Left lung (tissue), 10 donors: ENCODE measurements around the gene PRKAR1A. TPM values are rescaled to one million over a fixed set of nuclear protein-coding genes. Genes with fewer than 3 reads are reported as not detected.

ENCODE experiments used
- ATAC-seq: fragments of 200-7000 bp; cut with Tn5 transposase; one replicate; pipeline ENCODE4 v1.9.1; 2020; ENCODE audit warnings: moderate library complexity
- DNase-seq, 4 donors: peaks; one replicate each; pipeline ENCODE4 v3.0.0-alpha.2; 2013 to 2020
- H3K27ac ChIP-seq, 2 donors: fragments of 200-600 bp; sonication (generic) in 1 of 2; one replicate each; pipeline versions ENCODE4 v1.5.0 to v1.8.0; 2020 to 2021
- H3K27me3 ChIP-seq, 2 donors: fragments of 200-600 bp; sonication (generic) in 1 of 2; one replicate each; pipeline versions ENCODE4 v1.5.0 to v1.8.0; 2020 to 2021
- H3K36me3 ChIP-seq, 2 donors: fragments of 200-600 bp; sonication (generic) in 1 of 2; one replicate each; pipeline versions ENCODE4 v1.5.0 to v1.8.0; 2020 to 2021
- H3K4me1 ChIP-seq, 2 donors: fragments of 200-600 bp; one replicate each; pipeline ENCODE4 v1.8.0; 2021
- H3K4me3 ChIP-seq, 2 donors: fragments of 200-600 bp; sonication (generic) in 1 of 2; one replicate each; pipeline versions ENCODE4 v1.5.0 to v1.8.0; 2020 to 2021; ENCODE audit warnings: mild to moderate bottlenecking in 1 of 2
- H3K9me3 ChIP-seq, 2 donors: fragments of 200-600 bp; sonication (generic) in 1 of 2; one replicate each; pipeline versions ENCODE4 v1.5.0 to v1.8.0; 2020 to 2021
- intact Hi-C, 2 donors: fragments of 100-400 bp; cut with DNase I; formaldehyde crosslinking; loops; one replicate each; pipeline versions ENCODE4 v1.11.2 to v1.14.2; 2022
- polyA plus RNA-seq, 6 donors: library from polyadenylated mRNA; unstranded; fragments of 120-200 nt; gene quantifications; one replicate each; pipeline ENCODE4 v1.2.1, GENCODE V29; 2013; ENCODE audit not compliant: insufficient read length in 6 of 6
- total RNA-seq, 2 donors: library from RNA; stranded (reverse); fragmentation: NEBNext Ultra II Directional; extraction: Animal tissue kit (Norgen Biotek cat#: 25700); gene quantifications; one replicate each; pipeline ENCODE4 v1.2.1, GENCODE V29; 2021
- TF ChIP-seq, protein P1 (sequence below), 2 donors: fragments of 200-600 bp; sonication (generic) in 1 of 2; IDR thresholded peaks; one replicate each; pipeline versions ENCODE4 v1.5.0 to v1.8.0; 2021; ENCODE audit warnings: antibody characterized with exemption in 2 of 2
- donor health status: DM: no; HTN: yes; CAD: no.
- donor health status: DM: no; HTN: no; CAD: no.

The PRKAR1A gene
- total and polyA plus RNA-seq, 8 donors: 307 to 376 (median 330) TPM

- Histone ChIP-seq H3K27ac (no peak overlapping the region), H3K27me3 (no peaks in the 10 kb centered on the region), H3K9me3 (no peaks in the 10 kb centered on the region), H3K4me1 (peaks cover 0 to 28% of the 10 kb centered on the region in 2 donors), H3K4me3 (no peak overlapping the region), H3K36me3 (peaks cover 0 to 4% of the 10 kb centered on the region in 2 donors)
- intact Hi-C loops: no loop called here
- TF ChIP-seq, protein P1, sequence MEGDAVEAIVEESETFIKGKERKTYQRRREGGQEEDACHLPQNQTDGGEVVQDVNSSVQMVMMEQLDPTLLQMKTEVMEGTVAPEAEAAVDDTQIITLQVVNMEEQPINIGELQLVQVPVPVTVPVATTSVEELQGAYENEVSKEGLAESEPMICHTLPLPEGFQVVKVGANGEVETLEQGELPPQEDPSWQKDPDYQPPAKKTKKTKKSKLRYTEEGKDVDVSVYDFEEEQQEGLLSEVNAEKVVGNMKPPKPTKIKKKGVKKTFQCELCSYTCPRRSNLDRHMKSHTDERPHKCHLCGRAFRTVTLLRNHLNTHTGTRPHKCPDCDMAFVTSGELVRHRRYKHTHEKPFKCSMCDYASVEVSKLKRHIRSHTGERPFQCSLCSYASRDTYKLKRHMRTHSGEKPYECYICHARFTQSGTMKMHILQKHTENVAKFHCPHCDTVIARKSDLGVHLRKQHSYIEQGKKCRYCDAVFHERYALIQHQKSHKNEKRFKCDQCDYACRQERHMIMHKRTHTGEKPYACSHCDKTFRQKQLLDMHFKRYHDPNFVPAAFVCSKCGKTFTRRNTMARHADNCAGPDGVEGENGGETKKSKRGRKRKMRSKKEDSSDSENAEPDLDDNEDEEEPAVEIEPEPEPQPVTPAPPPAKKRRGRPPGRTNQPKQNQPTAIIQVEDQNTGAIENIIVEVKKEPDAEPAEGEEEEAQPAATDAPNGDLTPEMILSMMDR (IDR thresholded peaks at IDR 0.05): no peak
- ATAC-seq (no peak), DNase-seq (peak in 1 of 4 donors; percentile 81)
These were observed 48.9 kb downstream of the PRKAR1A start for GRCh38 chr17:68560966-68561720.

DNA sequence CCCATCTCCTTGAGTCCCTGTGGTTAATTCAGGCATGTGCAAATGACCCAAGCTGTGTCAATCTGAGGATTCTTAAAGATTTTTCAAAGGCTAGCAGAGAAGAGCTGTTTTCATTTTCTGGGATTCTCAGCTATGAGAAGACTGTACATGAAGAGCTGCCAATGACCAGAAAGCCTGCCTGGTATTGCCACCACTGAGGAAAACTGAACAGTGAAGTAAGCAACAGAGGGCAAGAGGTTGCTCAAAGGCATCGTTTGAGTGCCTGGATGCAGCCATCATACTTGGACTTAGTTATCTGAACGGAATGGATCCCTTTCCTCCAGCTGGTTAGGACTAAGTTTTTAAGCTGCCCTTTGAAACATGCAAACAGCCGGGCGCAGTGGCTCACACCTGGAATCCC lies 50.5 kb downstream of the PRKAR1A start:
- TF ChIP-seq, protein P1 (IDR thresholded peaks at IDR 0.05): no peak
- ATAC-seq: no peak
- Histone ChIP-seq H3K27me3 (no peaks in the 10 kb centered on the region), H3K36me3 (no peaks in the 10 kb centered on the region), H3K9me3 (no peaks in the 10 kb centered on the region), H3K4me1 (peaks cover 3 to 44% of the 10 kb centered on the region in 2 donors), H3K27ac (no peak overlapping the region), H3K4me3 (no peak overlapping the region)
- intact Hi-C loops: no loop called here
- DNase-seq: no peak

GRCh38 chr17:68564415-68565111 lies 52.3 kb downstream of the PRKAR1A start:
- intact Hi-C loops: no loop called here
- H3K4me3 ChIP-seq: no peak overlapping the region
- no peak for DNase-seq
- no peak for ATAC-seq
- no peaks in the 10 kb centered on the region for H3K9me3 ChIP-seq
- H3K36me3 ChIP-seq: no peaks in the 10 kb centered on the region
- H3K4me1 ChIP-seq: peaks cover 3 to 58% of the 10 kb centered on the region in 2 donors
- H3K27me3 ChIP-seq: no peaks in the 10 kb centered on the region
- TF ChIP-seq, protein P1 (IDR thresholded peaks at IDR 0.05): no peak
- H3K27ac ChIP-seq: no peak overlapping the region

DNA sequence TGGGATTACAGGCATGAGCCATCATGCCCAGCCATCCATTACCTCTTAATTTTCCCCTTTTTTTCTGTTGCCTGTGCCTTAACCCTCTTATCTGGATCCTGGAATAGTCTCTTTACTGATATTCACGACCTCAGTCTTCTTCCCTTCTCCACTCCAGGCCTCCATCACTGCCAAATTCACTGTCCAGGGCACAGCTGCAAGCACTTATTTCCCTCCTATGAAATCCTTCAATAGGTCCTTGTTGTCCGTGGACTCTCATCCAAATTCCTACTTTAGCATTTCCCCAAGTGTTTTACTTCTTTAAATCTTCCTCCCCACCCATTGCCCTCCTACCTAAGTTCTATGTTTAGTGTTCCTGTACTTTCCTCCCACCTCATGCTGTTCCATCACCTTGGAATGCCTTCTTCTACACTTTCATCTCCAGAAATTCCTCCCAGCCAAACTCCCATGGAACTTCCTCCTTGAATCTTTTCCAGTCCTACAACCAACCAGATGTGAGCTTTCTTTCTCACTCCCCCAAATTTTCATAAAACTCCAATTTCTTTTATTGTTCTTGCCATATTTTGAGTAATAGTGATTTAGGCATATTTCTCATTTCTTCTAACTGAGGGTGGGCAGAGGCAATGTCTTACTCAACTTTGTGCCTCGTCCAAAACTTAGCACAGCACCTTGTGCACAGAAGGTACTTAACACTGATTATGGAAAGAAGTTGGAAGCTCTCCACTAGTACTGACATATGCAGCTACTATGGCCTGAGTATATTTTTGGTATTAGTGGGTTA lies 53.6 kb downstream of the PRKAR1A start:
- no peaks in the 10 kb centered on the region for H3K9me3 ChIP-seq
- peak; percentile 21 for ATAC-seq
- TF ChIP-seq, protein P1 (IDR thresholded peaks at IDR 0.05): no peak
- no peak overlapping the region for H3K4me3 ChIP-seq
- H3K4me1 ChIP-seq: peaks cover 7 to 71% of the 10 kb centered on the region in 2 donors
- intact Hi-C loops: no loop called here
- peak overlapping the region in 1 of 2 donors; percentile 46 for H3K27ac ChIP-seq
- no peaks in the 10 kb centered on the region for H3K36me3 ChIP-seq
- no peaks in the 10 kb centered on the region for H3K27me3 ChIP-seq
- DNase-seq: no peak

- peak overlapping the region; percentile 11 to 46 for H3K27ac ChIP-seq
- H3K4me3 ChIP-seq: no peak overlapping the region
- ATAC-seq (peak; percentile 64), DNase-seq (no peak)
- TF ChIP-seq, protein P1 (IDR thresholded peaks at IDR 0.05): no peak
- no peaks in the 10 kb centered on the region for H3K27me3 ChIP-seq
- no peaks in the 10 kb centered on the region for H3K36me3 ChIP-seq
- intact Hi-C loops: no loop called here
- no peaks in the 10 kb centered on the region for H3K9me3 ChIP-seq
- peaks cover 12 to 75% of the 10 kb centered on the region in 2 donors for H3K4me1 ChIP-seq
These were observed 54.2 kb downstream of the PRKAR1A start for GRCh38 chr17:68566442-68566738.
